ENCODE data around the gene LYSMD1.

The LYSMD1 gene

GRCh38 chr1:151135433-151136385, 30.0 kb downstream of the LYSMD1 start:
- no peak for DNase-seq

- DNase-seq, result no peak
Measured at GRCh38 chr1:151134991-151135390, 30.7 kb downstream of the LYSMD1 start.

GRCh38 chr1:151134396-151134795, 31.3 kb downstream of the LYSMD1 start:
- DNase-seq, result no peak

GRCh38 chr1:151133018-151133806, 32.5 kb downstream of the LYSMD1 start:
- no peak for DNase-seq

GRCh38 chr1:151132335-151133017, 33.2 kb downstream of the LYSMD1 start:
- DNase-seq, result no peak

GRCh38 chr1:151131701-151132334, 33.9 kb downstream of the LYSMD1 start:
- no peak for DNase-seq

- peak; percentile 82 to 96 for DNase-seq
Measured at GRCh38 chr1:151130987-151131586, 34.6 kb downstream of the LYSMD1 start.

- no peak for DNase-seq
Measured at GRCh38 chr1:151128800-151129199, 36.9 kb downstream of the LYSMD1 start.

- no peak for DNase-seq
Measured at GRCh38 chr1:151124763-151125403, 40.8 kb downstream of the LYSMD1 start.

- DNase-seq, result no peak
Measured at GRCh38 chr1:151113877-151114276, 51.8 kb downstream of the LYSMD1 start.

Measured in NCI-H187 (cell line).